ENCODE results near the gene YPEL1. TPM values are rescaled to one million over a fixed set of nuclear protein-coding genes. Genes with fewer than 3 reads are reported as not detected.

Gene YPEL1
- total RNA-seq, 6 experiments from 2014 or later, result 1.0 to 11.2 (median 2.7) TPM

- intact Hi-C loops (cut with DNase I), result no loop called here
- Histone ChIP-seq H3K9me3 (no peaks in the 10 kb centered on the region), H3K27ac (no peak overlapping the region), H3K4me3 (no peak overlapping the region), H3K27me3 (no peaks in the 10 kb centered on the region), H3K36me3 (peaks cover 0 to 39% (median 18%) of the 10 kb centered on the region in 4 donors), H3K4me1 (no peaks in the 10 kb centered on the region)
- peak in 1 of 4 donors; percentile 4 for ATAC-seq
- WGBS (ENCODE audit: insufficient coverage, low coverage, low lambda C conversion rate, missing lambda C conversion rate), result 100% methylated on average over 5 of the region's 20 CpGs
- no peak for DNase-seq
- TF ChIP-seq, protein P1, sequence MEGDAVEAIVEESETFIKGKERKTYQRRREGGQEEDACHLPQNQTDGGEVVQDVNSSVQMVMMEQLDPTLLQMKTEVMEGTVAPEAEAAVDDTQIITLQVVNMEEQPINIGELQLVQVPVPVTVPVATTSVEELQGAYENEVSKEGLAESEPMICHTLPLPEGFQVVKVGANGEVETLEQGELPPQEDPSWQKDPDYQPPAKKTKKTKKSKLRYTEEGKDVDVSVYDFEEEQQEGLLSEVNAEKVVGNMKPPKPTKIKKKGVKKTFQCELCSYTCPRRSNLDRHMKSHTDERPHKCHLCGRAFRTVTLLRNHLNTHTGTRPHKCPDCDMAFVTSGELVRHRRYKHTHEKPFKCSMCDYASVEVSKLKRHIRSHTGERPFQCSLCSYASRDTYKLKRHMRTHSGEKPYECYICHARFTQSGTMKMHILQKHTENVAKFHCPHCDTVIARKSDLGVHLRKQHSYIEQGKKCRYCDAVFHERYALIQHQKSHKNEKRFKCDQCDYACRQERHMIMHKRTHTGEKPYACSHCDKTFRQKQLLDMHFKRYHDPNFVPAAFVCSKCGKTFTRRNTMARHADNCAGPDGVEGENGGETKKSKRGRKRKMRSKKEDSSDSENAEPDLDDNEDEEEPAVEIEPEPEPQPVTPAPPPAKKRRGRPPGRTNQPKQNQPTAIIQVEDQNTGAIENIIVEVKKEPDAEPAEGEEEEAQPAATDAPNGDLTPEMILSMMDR (IDR thresholded peaks at IDR 0.05), result no peak
Observed at GRCh38 chr22:21688706-21689381, 46.8 kb downstream of the YPEL1 start.

GRCh38 chr22:21688341-21688705, 47.3 kb downstream of the YPEL1 start:
- TF ChIP-seq, protein P1 (IDR thresholded peaks at IDR 0.05), result no peak
- no peak for TF ChIP-seq POLR2A (IDR thresholded peaks at IDR 0.05)
- WGBS (ENCODE audit: insufficient coverage, low coverage, low lambda C conversion rate, missing lambda C conversion rate), result 90% methylated on average over 2 of the region's 6 CpGs
- intact Hi-C loops (cut with DNase I), result no loop called here
- no peaks in the 10 kb centered on the region for H3K27me3 ChIP-seq
- no peak overlapping the region for H3K27ac ChIP-seq
- H3K9me3 ChIP-seq, result no peaks in the 10 kb centered on the region
- no peak overlapping the region for H3K4me3 ChIP-seq
- ATAC-seq (no peak), DNase-seq (no peak)
- peaks cover 0 to 35% (median 18%) of the 10 kb centered on the region in 4 donors for H3K36me3 ChIP-seq
- H3K4me1 ChIP-seq, result no peaks in the 10 kb centered on the region

DNA sequence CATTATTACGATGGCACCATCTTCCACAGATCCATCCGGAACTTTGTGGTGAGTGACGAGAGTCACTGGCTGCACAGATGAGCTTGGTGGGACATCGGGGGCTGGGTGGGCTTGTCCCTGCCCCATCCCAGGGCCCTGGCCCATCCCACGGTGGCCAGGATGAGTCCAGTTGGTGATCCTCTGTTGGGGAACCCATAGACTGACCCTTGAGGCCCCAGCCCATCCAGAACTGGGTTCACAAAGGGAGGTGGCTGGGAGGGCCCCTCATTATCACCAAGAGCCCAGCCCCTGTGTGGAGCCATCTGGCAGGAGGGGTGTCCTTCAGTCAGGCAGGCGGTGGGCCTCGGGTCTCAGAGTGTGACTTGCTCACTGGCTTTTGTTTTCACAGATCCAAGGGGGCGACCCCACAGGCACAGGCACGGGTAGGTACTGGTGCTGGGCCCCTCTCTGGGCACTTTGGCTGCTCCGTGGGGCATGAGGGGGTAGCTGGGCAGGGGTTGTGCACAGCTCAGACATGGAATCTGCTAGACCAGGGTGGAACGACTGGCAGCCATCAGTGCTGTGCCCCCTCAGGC, 47.8 kb downstream of the YPEL1 start:
- no peaks in the 10 kb centered on the region for H3K9me3 ChIP-seq
- TF ChIP-seq, protein P1 (IDR thresholded peaks at IDR 0.05), result no peak
- no peak for TF ChIP-seq POLR2A (IDR thresholded peaks at IDR 0.05)
- H3K27ac ChIP-seq, result no peak overlapping the region
- WGBS (ENCODE audit: insufficient coverage, low coverage, low lambda C conversion rate, missing lambda C conversion rate), result 100% methylated on average over 1 of the region's 11 CpGs
- H3K27me3 ChIP-seq, result no peaks in the 10 kb centered on the region
- ATAC-seq (no peak), DNase-seq (no peak)
- H3K36me3 ChIP-seq, result peaks cover 0 to 35% (median 19%) of the 10 kb centered on the region in 4 donors
- H3K4me1 ChIP-seq, result no peaks in the 10 kb centered on the region
- no peak overlapping the region for H3K4me3 ChIP-seq
- intact Hi-C loops (cut with DNase I), result no loop called here

DNA sequence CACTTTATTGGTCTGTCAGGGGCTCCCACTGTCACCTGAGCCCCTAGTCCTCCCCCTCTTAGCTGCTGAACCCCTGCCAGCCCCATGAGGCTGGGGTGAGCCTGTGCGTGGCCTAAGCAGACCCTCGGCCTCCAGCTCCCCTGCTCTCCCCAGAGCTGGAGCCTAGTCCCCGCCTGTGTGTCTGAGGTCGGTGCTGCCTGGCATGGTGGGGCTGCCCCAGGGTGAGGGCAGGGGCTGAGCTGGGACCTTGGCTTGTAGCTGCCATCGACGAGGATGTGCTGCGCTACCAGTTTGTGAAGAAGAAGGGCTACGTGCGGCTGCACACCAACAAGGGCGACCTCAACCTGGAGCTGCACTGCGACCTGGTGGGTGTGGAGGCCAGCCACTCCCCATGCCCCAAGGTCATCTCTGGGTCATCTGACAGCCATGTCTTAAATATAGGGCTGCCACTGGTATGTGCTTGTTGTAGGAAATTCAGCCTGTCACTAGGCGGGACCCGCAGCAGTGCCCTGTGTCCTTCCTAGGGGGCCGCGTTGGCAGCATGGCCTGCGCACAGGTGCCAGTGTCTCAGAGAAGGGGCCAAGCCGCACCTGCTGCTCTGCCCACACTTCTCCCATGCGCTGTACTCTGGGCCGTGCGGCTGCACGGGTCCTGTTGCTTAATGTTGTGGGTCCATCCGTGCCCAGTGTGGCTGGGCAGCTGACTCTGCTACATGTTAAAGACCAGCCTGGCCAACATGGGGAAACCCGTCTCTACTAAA, 48.8 kb downstream of the YPEL1 start:
- no peak for TF ChIP-seq POLR2A (IDR thresholded peaks at IDR 0.05)
- TF ChIP-seq, protein P1 (IDR thresholded peaks at IDR 0.05), result no peak
- H3K4me3 ChIP-seq, result no peak overlapping the region
- WGBS (ENCODE audit: insufficient coverage, low coverage, low lambda C conversion rate, missing lambda C conversion rate), result no CpG with 5 or more reads among the region's 23 CpGs
- intact Hi-C loops (cut with DNase I), result no loop called here
- DNase-seq (no peak), ATAC-seq (no peak)
- no peaks in the 10 kb centered on the region for H3K27me3 ChIP-seq
- no peaks in the 10 kb centered on the region for H3K4me1 ChIP-seq
- peaks cover 0 to 42% (median 23%) of the 10 kb centered on the region in 4 donors for H3K36me3 ChIP-seq
- no peaks in the 10 kb centered on the region for H3K9me3 ChIP-seq
- H3K27ac ChIP-seq, result no peak overlapping the region

All from right lobe of liver (tissue), 6 donors.